IMR-90 (cell line): ENCODE results near the gene PROK2. TPM values are rescaled to one million over a fixed set of nuclear protein-coding genes. Genes with fewer than 3 reads are reported as not detected.

Experiments
- ATAC-seq: fragments of 200-7000 bp; cut with Tn5 transposase; 2 replicates; pipeline ENCODE4 v1.9.1; 2020; ENCODE audit warnings: low read depth, mild to moderate bottlenecking, moderate library complexity
- BruUV-seq: library from RNA; stranded (reverse); fragments of 400-500 nt; replicated peaks from 2 replicates; lab custom pipeline; 2021; lab: Mats Ljungman, UMichigan
- CTCF ChIA-PET: fragments of 300-600 bp; formaldehyde crosslinking; extraction: SDS; loops from one replicate; lab custom pipeline; 2021; ENCODE audit warnings: antibody characterized with exemption; lab: Yijun Ruan, JAX
- POLR2A ChIA-PET: fragments of 300-600 bp; sonication (Branson Sonifier 250); formaldehyde crosslinking; loops from one replicate; lab custom pipeline; 2022; ENCODE audit warnings: antibody characterized with exemption; ENCODE audit not compliant: unreplicated experiment; lab: Charles Lee
- DNase-seq: peaks from one replicate; pipeline ENCODE4 v3.0.0; 2013
- H2AFZ ChIP-seq: replicated peaks from 2 replicates; pipeline ENCODE3; 2013; ENCODE audit warnings: low read length, mild to moderate bottlenecking; ENCODE audit not compliant: poor library complexity
- H2AK5ac ChIP-seq: 2 replicates; pipeline ENCODE4 v1.6.1; 2013; ENCODE audit warnings: low read depth, low read length, inconsistent platforms
- H2AK9ac ChIP-seq: replicated peaks from 2 replicates; pipeline ENCODE3; 2013; ENCODE audit warnings: mild to moderate bottlenecking, low read depth, low read length, moderate library complexity; ENCODE audit not compliant: poor library complexity
- H2BK120ac ChIP-seq: 2 replicates; pipeline ENCODE4 v1.6.1; 2013; ENCODE audit warnings: low read depth, low read length, inconsistent platforms
- H2BK15ac ChIP-seq: 3 replicates; pipeline ENCODE4 v1.6.1; 2013; ENCODE audit warnings: low read depth, low read length, inconsistent platforms
- H2BK20ac ChIP-seq: 2 replicates; pipeline ENCODE4 v1.6.1; 2013; ENCODE audit warnings: low read depth, mild to moderate bottlenecking, inconsistent platforms, low read length, moderate library complexity
- H2BK5ac ChIP-seq: 2 replicates; pipeline ENCODE4 v1.6.1; 2013; ENCODE audit warnings: mild to moderate bottlenecking, low read depth, low read length, inconsistent platforms; ENCODE audit not compliant: poor library complexity, severe bottlenecking
- H3K14ac ChIP-seq: replicated peaks from 2 replicates; pipeline ENCODE4 v1.6.1; 2013; ENCODE audit warnings: low read depth, low read length, inconsistent platforms
- H3K18ac ChIP-seq: 2 replicates; pipeline ENCODE4 v1.6.1; 2013; ENCODE audit warnings: low read depth, low read length, control low read depth
- H3K23ac ChIP-seq: 2 replicates; pipeline ENCODE4 v1.6.1; 2013; ENCODE audit warnings: low read depth, low read length, inconsistent platforms
- H3K27ac ChIP-seq: 2 replicates; pipeline ENCODE4 v1.5.1; 2013; ENCODE audit warnings: mild to moderate bottlenecking, control low read depth, low read length; ENCODE audit not compliant: insufficient read depth
- H3K27me3 ChIP-seq: 2 replicates; pipeline ENCODE4 v1.6.1; 2013; ENCODE audit warnings: low read length; ENCODE audit not compliant: control insufficient read depth, insufficient read depth
- H3K36me3 ChIP-seq: 2 replicates; pipeline ENCODE4 v1.6.1; 2013; ENCODE audit warnings: low read length, mixed read lengths; ENCODE audit not compliant: control insufficient read depth, insufficient read depth
- H3K4ac ChIP-seq: 2 replicates; pipeline ENCODE4 v1.6.1; 2013; ENCODE audit warnings: low read depth, low read length, inconsistent platforms
- H3K4me1 ChIP-seq: 2 replicates; pipeline ENCODE4 v1.6.1; 2013; ENCODE audit warnings: low read length, mixed read lengths; ENCODE audit not compliant: control insufficient read depth, insufficient read depth
- H3K4me2 ChIP-seq: 2 replicates; pipeline ENCODE4 v1.6.1; 2013; ENCODE audit warnings: low read depth, mild to moderate bottlenecking, control low read depth, low read length, moderate library complexity
- H3K4me3 ChIP-seq: 2 replicates; pipeline ENCODE4 v1.5.1; 2013; ENCODE audit warnings: low read depth, mild to moderate bottlenecking, control low read depth, low read length, moderate library complexity; ENCODE audit not compliant: insufficient read depth
- H3K56ac ChIP-seq: 2 replicates; pipeline ENCODE4 v1.6.1; 2013; ENCODE audit warnings: low read length, inconsistent platforms; ENCODE audit not compliant: insufficient read depth; ENCODE audit errors: extremely low read depth
- H3K79me1 ChIP-seq, 2 experiments: 2 replicates each; pipeline ENCODE4 v1.6.1; 2013; ENCODE audit warnings: low read length in 2 of 2, inconsistent platforms in 1 of 2, low read depth in 1 of 2
- H3K9ac ChIP-seq: 2 replicates; pipeline ENCODE4 v1.6.1; 2013; ENCODE audit warnings: low read depth, low read length, control low read depth
- H3K9me1 ChIP-seq: 2 replicates; pipeline ENCODE4 v1.6.1; 2013; ENCODE audit warnings: low read length, inconsistent platforms; ENCODE audit not compliant: insufficient read depth
- H3K9me3 ChIP-seq: 2 replicates; pipeline ENCODE4 v1.6.1; 2013; ENCODE audit warnings: low read length; ENCODE audit not compliant: control insufficient read depth, insufficient read depth
- H4K20me1 ChIP-seq: 2 replicates; pipeline ENCODE4 v1.6.1; 2013; ENCODE audit warnings: low read length, inconsistent platforms; ENCODE audit not compliant: insufficient read depth
- H4K5ac ChIP-seq: 2 replicates; pipeline ENCODE4 v1.6.1; 2013; ENCODE audit warnings: mild to moderate bottlenecking, low read depth, low read length, control low read depth
- H4K8ac ChIP-seq, 2 experiments: 2 replicates each; pipeline ENCODE4 v1.6.1; 2013; ENCODE audit warnings: low read depth in 2 of 2, low read length in 2 of 2, control low read depth in 1 of 2, inconsistent platforms in 1 of 2
- H4K91ac ChIP-seq: 2 replicates; pipeline ENCODE4 v1.6.1; 2013; ENCODE audit warnings: low read depth, low read length, inconsistent platforms; ENCODE audit not compliant: insufficient read depth
- ELK1 ChIP-seq: fragments of 150-350 bp; IDR thresholded peaks from 2 replicates; pipeline ENCODE4 v1.6.1; 2016; ENCODE audit warnings: low read depth, mild to moderate bottlenecking, low read length, moderate library complexity, borderline replicate concordance
- FOS ChIP-seq: fragments of 150-350 bp; IDR thresholded peaks from 2 replicates; pipeline ENCODE4 v1.6.1; 2016; ENCODE audit warnings: low read depth, low read length
- NFE2L2 ChIP-seq: fragments of 150-350 bp; IDR thresholded peaks from 2 replicates; pipeline ENCODE4 v1.6.1; 2016; ENCODE audit warnings: low read depth, mild to moderate bottlenecking, low read length
- POLR2A ChIP-seq: IDR thresholded peaks from 2 replicates; pipeline ENCODE4 v1.6.1; 2012; ENCODE audit warnings: mild to moderate bottlenecking, low read depth, low read length
- USF2 ChIP-seq: fragments of 150-350 bp; IDR thresholded peaks from 2 replicates; pipeline ENCODE4 v1.6.1; 2017; ENCODE audit warnings: mild to moderate bottlenecking, antibody characterized with exemption, low read length, low read depth
- WGBS, 2 experiments: methylation state at CpG; one replicate each; pipeline versions ENCODE4 v1.1.5 to v1.1.7; 2013; ENCODE audit warnings: missing lambda C conversion rate in 2 of 2; ENCODE audit not compliant: insufficient read length in 1 of 2; ENCODE audit errors: extremely low coverage in 2 of 2; 5-methylcytosine and 5-hydroxymethylcytosine counted together
- dilution Hi-C: fragments of 300-500 bp; cut with HindIII; formaldehyde crosslinking; loops from one replicate; pipeline ENCODE4 v1.14.3; 2018; ENCODE audit warnings: low sequenced_read_pairs; ENCODE audit not compliant: unreplicated experiment
- in situ Hi-C: fragments of 300-500 bp; cut with MboI; formaldehyde crosslinking; loops from 3 replicates; pipeline ENCODE4 v1.14.3; 2019; ENCODE audit warnings: low sequenced_read_pairs, inconsistent platforms, mixed read lengths
- intact Hi-C: fragments of 100-400 bp; cut with micrococcal nuclease; formaldehyde crosslinking; loops from 2 replicates; pipeline ENCODE4 v1.10.0; 2022
- polyA plus RNA-seq, 3 experiments: library from polyadenylated mRNA; depleted of rRNA; stranded (reverse); fragments of >200 nt; gene quantifications; 2 replicates each; pipeline ENCODE4 v1.2.3, GENCODE V29; 2012; ENCODE audit warnings: low replicate concordance in 1 of 3
- total RNA-seq: library from RNA; depleted of rRNA; stranded (reverse); fragments of >200 nt; gene quantifications from 2 replicates; pipeline ENCODE4 v1.2.3, GENCODE V29; 2012
- TF ChIP-seq, protein P1 (sequence below): conservative IDR thresholded peaks from 2 replicates; pipeline ENCODE4 v1.5.1; 2012; ENCODE audit warnings: mild to moderate bottlenecking, low read depth, low read length, improper control_type of control experiment

The PROK2 gene
- total and polyA plus RNA-seq, 2 of the 4 experiments (the other 2 are of a cell fraction), result not detected

DNA sequence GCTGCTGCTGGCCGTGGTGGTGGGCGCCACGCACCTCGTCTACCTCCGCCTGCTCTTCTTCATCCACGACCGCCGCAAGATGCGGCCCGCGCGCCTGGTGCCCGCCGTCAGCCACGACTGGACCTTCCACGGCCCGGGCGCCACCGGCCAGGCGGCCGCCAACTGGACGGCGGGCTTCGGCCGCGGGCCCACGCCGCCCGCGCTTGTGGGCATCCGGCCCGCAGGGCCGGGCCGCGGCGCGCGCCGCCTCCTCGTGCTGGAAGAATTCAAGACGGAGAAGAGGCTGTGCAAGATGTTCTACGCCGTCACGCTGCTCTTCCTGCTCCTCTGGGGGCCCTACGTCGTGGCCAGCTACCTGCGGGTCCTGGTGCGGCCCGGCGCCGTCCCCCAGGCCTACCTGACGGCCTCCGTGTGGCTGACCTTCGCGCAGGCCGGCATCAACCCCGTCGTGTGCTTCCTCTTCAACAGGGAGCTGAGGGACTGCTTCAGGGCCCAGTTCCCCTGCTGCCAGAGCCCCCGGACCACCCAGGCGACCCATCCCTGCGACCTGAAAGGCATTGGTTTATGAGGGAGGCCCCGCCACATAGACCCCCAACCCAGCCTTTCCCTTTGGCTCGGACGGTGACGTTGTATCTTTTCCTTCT is 30.2 kb downstream of the PROK2 start:
- no peak overlapping the region for H2BK120ac ChIP-seq
- dilution Hi-C loops, result no loop called here
- TF ChIP-seq, protein P1, sequence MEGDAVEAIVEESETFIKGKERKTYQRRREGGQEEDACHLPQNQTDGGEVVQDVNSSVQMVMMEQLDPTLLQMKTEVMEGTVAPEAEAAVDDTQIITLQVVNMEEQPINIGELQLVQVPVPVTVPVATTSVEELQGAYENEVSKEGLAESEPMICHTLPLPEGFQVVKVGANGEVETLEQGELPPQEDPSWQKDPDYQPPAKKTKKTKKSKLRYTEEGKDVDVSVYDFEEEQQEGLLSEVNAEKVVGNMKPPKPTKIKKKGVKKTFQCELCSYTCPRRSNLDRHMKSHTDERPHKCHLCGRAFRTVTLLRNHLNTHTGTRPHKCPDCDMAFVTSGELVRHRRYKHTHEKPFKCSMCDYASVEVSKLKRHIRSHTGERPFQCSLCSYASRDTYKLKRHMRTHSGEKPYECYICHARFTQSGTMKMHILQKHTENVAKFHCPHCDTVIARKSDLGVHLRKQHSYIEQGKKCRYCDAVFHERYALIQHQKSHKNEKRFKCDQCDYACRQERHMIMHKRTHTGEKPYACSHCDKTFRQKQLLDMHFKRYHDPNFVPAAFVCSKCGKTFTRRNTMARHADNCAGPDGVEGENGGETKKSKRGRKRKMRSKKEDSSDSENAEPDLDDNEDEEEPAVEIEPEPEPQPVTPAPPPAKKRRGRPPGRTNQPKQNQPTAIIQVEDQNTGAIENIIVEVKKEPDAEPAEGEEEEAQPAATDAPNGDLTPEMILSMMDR, result no peak
- TF ChIP-seq FOS (no peak), ELK1 (no peak), NFE2L2 (no peak), USF2 (no peak), POLR2A (no peak)
- no TSS peak for BruUV-seq
- no peaks in the 10 kb centered on the region for H4K20me1 ChIP-seq
- H2AFZ ChIP-seq, result no peak overlapping the region
- no peak overlapping the region for H2BK20ac ChIP-seq
- H4K5ac ChIP-seq, result no peak overlapping the region
- no peaks in the 10 kb centered on the region for H3K79me1 ChIP-seq
- H3K4me2 ChIP-seq, result no peak overlapping the region
- H4K91ac ChIP-seq, result no peak overlapping the region
- H3K4me3 ChIP-seq, result no peak overlapping the region
- no peak overlapping the region for H4K8ac ChIP-seq
- no peak overlapping the region for H2AK5ac ChIP-seq
- no peak for DNase-seq
- H3K18ac ChIP-seq, result no peak overlapping the region
- no peak overlapping the region for H2BK5ac ChIP-seq
- no peak overlapping the region for H3K4ac ChIP-seq
- 12% methylated on average over 29 of the region's 65 CpGs; no CpG with 5 or more reads in 1 of the 2 experiments for WGBS, 2 experiments
- in situ Hi-C loops, result no loop called here
- no peak overlapping the region for H2BK15ac ChIP-seq
- no peak overlapping the region for H3K56ac ChIP-seq
- no peak overlapping the region for H2AK9ac ChIP-seq
- H3K14ac ChIP-seq, result no peak overlapping the region
- H3K27ac ChIP-seq, result no peak overlapping the region
- H3K36me3 ChIP-seq, result no peaks in the 10 kb centered on the region
- ChIA-PET POLR2A (interaction anchor here (0.6 kb wide), 1 partner anchor 60 kb away, joined by 3 read pairs; no protein-coding TSS in a partner anchor), CTCF (interaction anchor here (0.6 kb wide), 1 partner anchor 121 kb away, joined by 3 read pairs; no protein-coding TSS in a partner anchor)
- no peak for ATAC-seq
- peaks cover 54% of the 10 kb centered on the region for H3K27me3 ChIP-seq
- intact Hi-C loops, result no loop called here
- H3K9me1 ChIP-seq, result no peaks in the 10 kb centered on the region
- H3K9me3 ChIP-seq, result no peaks in the 10 kb centered on the region
- H3K9ac ChIP-seq, result no peak overlapping the region
- H3K23ac ChIP-seq, result no peak overlapping the region
- H3K4me1 ChIP-seq, result no peaks in the 10 kb centered on the region
